Right renal pelvis (tissue), 4 donors: ENCODE data around the gene DACT2. TPM values are rescaled to one million over a fixed set of nuclear protein-coding genes. Genes with fewer than 3 reads are reported as not detected.
"Not testable (repeated sequence)": the region's sequence is repeated elsewhere in the genome, so short reads cannot be mapped to it uniquely, and the experiment has no call there.

ENCODE experiments used
- DNase-seq, 4 donors: peaks; one replicate each; pipeline ENCODE4 v3.0.0-alpha.2; 2013; ENCODE audit warnings: low read depth in 4 of 4, low spot score in 3 of 4, missing footprints in 1 of 4
- polyA plus RNA-seq, 4 donors: library from polyadenylated mRNA; unstranded; fragments of 120-200 nt; gene quantifications; one replicate each; pipeline ENCODE4 v1.2.1, GENCODE V29; 2013; ENCODE audit not compliant: insufficient read length in 4 of 4

DACT2 gene
- polyA plus RNA-seq, 4 donors, result 19.5 to 28.5 (median 20.0) TPM

DNA sequence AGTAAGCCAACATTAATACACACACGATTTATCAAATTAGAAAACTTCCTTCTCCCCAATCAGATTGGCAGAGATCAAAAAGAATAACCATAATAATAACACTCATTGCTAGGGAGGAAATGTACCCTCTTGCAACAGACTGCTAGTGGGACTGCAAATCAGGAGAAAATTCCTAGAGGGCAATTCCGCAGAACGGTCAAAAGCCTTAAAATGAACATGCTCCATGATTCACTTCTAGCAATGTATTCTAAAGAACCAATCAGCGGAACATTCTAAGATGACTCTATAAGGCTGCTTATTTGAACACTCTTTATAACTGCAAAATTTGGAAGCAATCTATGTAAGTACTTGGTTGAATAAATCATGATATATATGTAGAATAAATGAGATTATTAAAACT, 8.5 kb upstream of the DACT2 start:
- DNase-seq, result no peak

DNA sequence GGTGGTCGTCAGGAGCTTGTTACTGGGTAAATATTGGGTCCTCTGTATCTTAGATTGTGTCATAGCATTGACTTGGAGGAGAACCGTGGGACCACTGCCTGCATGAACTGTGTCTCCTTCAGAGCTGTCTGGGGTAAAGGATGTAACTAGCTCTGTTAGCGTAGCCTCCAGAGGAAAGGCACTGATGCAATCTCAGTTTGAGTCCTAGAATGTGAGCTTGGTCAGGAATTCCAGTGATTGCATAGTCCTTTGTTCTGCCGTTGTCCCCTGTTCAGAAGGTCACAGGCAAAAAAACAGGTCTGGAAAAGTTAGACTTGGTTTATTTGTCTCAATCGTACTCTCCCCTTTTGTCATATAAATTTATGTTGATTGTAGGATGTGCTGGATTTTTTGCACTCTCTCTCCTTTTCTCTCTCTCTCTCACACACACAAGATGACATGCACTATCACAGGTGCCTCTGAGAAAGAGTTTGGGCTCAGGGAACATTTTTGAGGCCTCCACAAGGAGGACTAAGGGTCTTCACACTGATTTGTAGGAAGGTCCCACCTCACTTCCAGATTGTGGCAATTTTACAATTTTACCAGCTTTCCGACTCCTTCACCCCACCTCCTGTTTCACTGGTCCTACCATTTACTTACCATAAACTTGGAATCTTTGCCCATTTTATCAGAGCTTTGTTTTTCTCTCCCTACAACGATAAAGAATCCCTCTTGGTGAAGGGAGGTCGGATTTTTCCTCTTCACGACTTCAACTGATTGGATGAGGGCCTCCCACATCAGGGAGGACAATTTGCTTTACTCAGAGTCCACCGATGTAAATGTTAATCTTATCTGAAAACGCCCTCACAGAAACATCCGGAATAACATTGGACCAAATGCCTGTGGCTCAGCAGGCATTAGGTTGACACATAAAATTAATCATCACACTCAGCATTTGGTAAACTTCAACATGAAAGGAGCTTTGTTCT, 7.0 kb upstream of the DACT2 start:
- DNase-seq, result no peak

DNA sequence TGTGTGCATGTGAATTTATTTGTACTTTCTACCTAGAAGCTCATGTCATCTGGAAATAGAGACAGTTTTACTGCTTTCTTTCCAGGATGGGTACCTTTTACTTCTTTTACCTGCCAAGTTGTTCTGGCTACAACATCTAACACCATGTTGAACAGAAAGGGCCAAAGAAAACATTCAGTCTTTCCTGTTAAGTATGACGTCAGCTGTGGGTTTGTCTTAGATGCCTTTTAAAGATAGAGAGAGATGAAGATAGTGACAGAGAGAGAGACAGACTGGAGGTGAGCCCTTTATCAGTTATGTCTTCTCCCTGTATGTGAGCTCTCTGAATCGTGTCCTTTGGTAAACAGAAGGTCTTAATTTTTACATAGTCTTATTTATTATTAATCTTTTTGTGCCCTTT, 3.4 kb upstream of the DACT2 start:
- DNase-seq, result no peak

DNA sequence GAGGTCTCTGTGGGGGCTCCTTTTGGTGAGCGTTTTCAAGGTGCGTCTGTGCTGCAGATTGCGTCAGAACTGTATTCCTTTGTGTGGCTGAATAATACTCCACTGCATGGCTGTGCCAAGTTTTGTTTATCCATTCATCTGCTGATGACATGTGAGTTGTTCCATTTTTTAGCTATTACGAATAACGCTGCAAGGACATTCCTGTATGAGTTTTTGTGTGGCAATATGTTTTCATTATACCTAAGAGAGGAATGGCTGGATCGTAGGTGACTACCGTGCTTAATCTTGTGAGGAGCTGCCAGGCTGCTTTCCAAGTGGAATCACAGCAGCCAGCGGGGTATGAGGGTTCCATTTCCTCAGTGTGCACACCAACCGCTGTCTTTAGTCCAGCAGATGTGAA, 1.1 kb upstream of the DACT2 start:
- no peak for DNase-seq

DNA sequence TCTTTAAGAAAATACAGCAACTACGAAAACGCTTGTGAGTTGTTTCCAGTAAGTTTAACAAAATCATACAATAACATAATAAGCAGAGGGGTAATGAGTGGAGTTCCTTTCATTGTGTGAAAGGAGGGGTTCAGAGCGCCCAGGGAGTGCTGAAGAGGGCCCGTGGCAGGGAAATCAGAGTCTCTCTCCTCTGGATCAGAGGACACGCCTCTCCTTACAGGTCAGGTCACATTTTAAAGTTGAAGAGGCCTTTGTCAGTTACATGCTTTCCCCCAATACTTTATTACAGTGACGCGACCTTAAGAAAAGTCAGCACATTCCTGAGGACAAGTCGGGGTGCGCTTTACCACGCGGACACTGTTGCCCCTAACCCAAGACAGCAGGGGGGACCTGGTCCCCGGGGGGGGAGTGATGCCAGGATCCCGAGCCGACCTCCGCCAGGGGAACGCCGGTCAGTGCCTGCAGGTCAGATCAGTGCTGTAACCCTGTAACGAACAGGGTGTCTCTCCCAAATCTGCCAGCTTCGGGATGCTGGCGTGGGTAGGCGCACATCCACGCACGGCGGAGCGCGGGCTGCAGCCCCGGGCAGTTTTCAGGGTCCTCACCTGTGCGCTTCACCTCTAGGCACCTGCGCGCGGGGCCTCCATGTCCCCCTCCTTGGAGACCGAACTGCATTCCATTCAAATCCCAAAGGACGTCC, 848 bp downstream of the DACT2 start:
- no peak for DNase-seq

DNA sequence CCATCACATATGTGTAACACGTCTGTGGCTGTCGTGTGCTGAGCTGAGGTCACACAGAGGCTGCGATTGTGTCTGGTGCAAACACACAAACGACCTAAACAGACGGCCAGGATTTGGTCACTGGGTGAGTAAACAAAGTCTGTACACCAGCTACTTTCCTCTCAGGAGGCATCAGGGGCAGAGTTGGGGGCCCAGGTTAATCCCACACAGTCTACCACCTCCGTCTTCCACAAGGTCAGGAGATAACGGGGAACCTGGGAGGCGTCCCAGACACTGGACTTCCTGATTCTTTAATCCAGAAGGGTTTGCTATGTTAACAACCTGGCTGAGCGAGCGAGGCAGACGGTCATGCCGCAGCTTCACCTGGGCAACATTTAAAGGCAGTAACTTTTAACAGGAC, 1.5 kb downstream of the DACT2 start:
- DNase-seq, result no peak

DNA sequence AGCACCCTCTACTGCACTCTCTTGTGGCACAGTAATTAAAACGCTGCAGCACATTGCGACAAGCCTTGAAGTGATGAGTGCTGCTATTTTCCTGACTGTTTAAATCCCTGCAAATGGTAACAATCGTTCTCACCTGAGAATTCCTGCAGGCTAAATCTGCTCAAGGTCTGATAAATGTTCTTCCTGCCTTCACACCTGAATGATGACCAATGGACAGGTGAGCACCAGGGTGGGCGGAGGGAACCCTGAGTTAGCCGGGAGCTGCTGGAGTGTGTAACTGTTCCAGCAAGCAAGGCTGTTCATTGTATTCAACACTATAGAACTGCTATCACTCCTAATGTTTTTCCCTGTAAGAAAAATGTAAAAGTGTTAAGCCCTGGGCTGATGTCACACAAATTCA, 4.0 kb downstream of the DACT2 start:
- DNase-seq, result no peak

DNA sequence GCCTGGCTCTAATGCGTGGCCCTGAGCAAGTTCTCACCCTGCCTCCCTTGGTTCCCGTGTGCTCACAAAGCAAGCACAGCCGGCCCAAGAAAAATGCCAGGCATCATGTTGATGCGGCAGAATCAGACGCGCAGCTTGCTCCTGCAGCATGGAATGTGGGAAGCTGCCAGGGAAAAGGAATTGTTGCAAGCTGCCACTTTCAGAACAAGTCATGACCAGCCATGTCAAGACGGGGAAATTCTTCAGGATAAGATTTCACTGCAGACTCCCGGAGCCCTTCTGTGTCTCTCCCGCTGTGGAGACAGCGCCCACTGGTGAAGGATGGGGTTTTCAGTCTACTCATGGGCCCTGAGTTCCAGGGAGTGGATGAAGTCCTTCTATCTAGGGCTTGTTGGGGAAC, 4.6 kb downstream of the DACT2 start:
- no peak for DNase-seq

DNA sequence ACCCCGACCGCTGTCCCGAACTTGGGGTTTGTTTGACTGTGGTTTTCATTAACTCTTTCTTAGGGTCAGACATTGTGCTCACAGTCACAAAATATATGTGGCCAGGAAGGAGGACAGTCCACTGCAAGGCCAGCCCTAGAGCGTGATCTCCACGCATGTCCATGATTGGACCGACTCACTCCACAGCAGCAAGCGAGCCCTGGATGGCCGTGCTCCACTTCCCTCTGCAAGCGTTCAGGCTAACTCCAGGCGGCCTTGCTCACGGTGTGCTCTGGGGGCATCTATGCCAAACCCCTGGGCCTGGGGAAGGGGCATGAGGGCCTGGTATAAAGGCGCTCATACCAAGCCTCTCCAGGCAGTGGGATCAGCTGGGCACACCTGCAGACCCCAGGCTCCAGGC, 5.6 kb downstream of the DACT2 start:
- no peak for DNase-seq

DNA sequence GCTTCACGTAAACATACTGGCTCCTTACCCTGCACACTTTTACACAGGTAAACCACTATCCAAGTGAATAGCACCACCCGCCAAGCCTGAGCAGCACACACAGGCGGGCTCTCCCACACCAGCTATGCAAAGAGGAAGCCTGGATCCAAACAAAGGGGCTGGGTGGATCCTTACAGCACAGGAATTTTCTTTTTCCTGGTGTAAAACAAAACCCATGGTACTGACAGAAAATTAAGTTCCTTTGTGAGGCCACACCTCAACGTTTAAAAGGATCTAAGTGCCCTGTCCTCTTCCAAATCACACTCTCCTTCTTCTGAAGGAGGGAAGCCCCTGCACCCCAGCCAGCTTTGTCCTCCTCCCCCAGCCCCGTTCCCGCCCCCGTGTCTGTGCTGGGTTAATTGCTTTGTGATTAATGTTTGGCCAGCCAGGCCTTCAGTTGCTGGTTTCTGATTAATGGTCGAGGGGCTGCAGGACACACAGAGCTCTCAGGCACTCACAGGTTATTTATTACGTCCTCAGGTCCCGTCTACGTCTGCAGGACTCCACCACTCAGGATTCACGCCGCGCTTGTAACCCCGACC, 6.1 kb downstream of the DACT2 start:
- peak in 3 of 4 donors; percentile 53 to 82 (median 80) for DNase-seq

DNA sequence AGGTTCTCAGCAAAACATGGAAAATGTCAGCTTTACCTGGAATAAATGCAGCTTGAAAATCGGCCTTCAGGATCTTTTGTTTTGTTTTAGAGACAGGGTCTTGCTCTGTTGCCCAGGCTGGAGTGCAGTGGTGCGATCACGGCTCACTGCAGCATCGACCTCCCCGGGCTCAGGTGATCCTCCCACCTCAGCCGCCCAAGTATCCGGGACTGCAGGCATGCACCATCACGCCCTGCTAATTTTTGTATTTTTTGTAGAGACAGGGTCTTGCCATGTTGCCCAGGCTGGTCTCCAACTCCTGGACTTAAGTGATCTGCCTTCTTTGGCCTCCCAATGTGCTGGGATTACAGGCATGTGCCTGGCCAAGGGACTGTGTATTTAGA, 7.5 kb downstream of the DACT2 start:
- DNase-seq, result not testable (repeated sequence)

DNA sequence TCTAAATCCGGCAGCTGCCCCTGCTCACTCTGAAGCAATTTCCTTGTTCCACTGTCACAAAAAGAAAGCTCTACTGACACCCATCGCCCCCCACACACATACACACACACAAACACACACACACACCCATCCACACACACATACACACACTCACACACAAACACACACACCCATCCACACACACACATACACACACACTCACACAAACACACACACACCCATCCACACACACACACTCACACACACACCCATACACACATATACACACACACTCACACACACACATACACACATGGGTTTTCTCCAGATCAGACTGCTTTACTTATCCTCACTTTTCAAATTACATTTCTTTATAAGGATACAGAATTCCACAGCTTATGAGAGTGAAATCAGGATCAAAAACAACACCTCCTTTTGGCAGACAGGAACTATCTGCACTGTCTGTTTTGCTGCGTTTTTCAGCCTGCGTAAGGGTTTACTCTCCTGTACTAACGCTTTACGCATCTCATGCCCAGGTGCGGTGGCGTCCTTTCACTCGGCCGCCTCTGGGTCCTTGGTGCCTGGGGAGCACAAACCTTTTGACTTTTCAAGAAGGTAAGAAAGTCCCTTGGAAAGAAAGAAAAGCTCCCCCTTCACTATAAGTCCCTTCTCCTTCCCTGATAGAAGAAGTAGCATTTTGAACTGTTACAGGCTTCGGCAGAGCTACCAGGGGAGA, 8.0 kb downstream of the DACT2 start:
- DNase-seq, result no peak

DNA sequence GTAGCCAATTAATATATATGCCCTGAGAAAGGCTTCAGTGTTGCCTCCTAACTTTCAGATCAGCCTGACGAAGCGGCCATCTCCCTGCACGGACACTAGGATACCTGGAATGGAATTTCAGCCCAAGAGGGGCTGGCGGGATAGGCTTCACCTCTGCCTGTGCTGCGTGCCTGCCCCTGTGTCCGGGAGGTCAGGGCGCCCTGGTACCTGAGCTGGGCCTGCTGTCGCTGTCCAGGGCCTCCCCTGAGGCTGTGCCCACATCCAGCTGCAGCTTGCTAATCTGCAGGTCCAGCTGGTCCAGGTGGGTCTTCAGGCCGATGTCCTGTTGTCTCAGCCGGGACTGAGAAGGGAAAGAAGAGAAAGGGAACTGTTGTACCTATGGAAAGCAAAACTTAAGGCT, 8.6 kb downstream of the DACT2 start:
- DNase-seq, result no peak

DNA sequence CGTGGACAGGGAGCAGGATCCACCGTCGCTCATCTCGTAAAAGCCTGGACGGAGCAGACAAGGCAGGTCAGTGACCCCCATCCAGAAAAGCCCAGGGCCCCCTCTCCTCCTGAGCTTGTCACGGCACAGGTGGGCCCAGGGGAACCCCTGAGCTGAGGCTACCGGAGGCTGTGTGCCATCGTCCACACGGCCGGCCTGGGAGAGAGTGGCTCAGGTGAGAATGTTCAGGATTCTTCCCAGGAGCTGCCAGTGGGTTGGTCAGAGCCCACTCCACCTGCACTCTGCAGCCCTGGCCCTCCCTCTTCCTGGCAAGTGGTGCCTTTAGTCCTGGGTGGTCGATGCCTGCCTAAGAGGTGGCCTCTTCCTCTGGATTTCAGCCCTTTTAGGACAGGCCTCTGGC, 9.2 kb downstream of the DACT2 start:
- no peak for DNase-seq

DNA sequence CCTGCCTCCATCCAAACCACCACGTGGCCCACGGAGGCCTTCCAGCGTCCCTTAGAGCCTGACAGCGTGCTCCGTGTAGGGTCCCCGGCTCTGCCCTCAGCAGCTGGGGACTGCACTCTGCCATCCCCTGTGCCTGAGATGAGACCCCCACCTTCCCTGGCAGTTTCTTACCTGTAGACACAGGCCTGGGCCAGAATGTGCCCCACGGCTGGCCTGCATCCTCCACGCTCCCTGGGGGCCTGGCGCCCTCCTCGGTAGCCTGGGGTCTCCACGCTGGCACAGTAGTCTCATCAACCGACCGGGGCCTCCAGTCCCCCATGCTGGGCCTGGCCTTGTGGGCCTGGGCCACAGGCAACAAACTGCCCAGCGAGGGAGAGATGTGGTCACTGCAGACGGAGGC, 9.6 kb downstream of the DACT2 start:
- DNase-seq, result no peak

DNA sequence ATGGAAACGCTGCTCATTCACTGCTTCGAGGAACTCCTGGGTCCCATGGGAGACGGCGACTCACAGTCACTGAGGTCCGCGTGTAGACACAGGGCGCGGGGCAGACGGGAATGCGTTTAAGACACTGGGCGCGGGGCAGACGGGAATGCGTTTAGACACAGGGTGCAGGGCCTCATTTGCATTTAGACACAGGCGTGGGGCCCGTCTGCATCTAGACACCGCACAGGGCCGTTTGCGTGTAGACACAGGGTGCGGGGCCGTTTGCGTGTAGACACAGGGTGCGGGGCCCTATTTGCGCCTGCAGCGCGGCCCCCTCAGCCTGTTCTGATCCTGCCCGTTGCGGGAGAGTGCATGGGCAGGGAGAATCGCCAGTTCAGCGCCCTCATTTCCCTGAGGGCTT, 10.4 kb downstream of the DACT2 start:
- no peak for DNase-seq

DNA sequence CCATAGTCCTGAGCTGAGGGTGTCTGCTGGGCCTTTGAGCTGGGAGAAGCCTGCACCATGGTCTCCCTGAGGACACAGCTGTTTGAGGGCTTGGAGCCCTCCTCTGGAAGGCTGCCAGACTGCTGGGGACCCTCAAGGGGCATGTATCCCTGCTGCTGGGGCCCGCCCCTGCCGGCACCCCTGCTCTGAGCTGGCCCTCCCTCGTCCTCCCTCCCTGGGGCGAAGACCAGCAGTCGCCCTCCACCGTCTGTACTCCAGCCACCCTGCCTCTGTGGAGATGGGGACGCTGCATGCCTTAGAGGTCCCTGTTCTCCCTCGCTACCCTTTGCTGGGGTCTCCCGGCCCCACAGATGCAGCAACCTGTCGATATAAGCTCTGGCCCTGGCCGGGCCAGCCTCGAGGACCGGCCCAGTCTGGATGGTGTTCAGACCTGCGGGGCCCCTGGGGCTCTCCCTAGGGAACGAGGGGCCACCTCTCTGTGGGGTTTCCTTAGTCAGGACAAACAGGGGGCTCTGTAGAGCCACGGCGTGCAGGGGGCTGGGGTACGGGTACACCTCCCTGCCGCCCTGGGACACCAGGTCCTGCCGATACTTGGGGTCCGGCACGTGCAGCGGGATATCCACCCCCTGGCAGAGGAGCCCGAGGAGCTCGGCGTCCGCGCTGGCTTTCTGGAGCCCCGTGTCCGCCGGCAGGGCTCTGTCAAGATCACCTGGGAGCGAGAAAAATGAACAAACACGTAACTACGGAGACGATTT, 11.0 kb downstream of the DACT2 start:
- DNase-seq, result no peak

DNA sequence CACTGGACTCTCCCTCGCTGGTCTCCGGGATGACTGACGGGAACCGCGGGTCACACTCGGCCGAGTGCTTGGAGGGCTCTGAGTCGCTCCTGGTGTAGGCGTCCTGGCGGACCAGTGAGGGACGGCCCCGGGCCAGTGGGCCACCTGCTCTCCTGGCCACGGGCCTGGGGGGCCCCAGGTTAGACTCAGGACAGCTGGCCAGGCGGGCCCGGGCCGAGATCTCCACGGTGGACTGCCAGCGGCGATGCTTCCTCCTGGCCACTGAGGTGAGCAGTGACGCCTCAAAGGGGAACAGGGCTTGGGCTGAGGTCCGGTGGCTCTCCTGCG, 11.9 kb downstream of the DACT2 start:
- DNase-seq, result no peak

DNA sequence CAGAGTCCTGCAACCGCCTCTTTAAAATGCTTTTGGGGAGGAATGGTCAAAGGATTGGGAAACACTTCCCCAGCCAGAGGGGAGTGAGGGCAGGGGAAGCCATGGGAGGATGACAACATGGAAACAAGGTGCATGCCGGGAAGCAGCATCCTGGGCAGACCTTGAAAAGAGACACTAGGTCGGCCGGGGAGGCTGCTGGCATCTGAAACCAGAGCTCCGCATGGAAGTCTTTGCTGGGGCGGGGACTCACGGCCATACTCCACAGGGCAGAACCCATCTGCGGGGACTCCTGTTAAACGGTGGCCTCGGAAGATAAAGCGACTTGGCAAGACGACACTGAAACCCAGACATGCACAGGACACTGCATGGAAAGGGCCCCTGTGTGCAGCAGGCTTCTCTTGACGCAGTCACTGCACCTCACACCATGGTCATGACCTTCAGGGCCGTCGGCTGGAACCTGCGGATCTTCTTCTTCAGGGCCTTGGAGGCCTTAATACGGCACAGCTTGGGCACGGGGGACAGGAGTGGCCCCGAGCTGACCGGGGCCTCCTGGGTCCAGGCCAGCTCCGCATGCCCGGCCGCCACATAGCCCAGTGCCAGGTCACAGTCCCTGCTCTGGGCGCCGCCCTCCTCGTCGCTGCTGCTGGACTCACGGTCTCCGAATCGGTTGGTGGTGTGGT, 12.4 kb downstream of the DACT2 start:
- no peak for DNase-seq

DNA sequence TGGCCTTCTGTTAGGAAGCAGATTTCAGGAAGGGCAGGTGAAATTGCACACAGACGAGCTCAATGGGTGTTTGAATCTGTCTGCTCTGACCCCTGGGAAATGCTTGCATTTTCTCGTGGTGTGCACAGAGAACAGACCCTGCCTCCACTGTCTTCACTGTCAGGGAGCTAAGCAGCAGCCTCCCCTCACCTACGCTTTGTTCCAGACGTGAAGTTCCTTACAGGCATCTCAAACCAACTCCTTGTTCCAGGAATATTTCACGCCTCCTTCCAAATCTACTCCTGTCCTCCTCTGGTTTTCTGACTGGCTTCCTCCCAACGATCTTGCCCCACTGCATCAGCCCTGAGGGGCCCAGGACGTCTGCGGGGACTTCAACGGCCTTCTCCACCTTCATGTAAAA, 13.7 kb downstream of the DACT2 start:
- no peak for DNase-seq
